Liver (tissue), 9 donors: ENCODE data around the gene TCF7L2. TPM values are rescaled to one million over a fixed set of nuclear protein-coding genes. Genes with fewer than 3 reads are reported as not detected.

Experiments
- DNase-seq: peaks from one replicate; pipeline ENCODE4 v3.0.0-alpha.2; 2017; ENCODE audit warnings: low spot score
- H3K27ac ChIP-seq, 2 donors: one replicate each; pipeline ENCODE4 v1.7.0; 2013; ENCODE audit warnings: inconsistent platforms in 2 of 2, low read length in 2 of 2, control low read depth in 1 of 2, low read depth in 1 of 2, mild to moderate bottlenecking in 1 of 2
- H3K27me3 ChIP-seq, 4 donors: one replicate each; pipeline versions ENCODE4 v1.6.1 to v1.7.0; 2013; ENCODE audit warnings: low read length in 3 of 4, inconsistent platforms in 1 of 4, mild to moderate bottlenecking in 1 of 4, moderate library complexity in 1 of 4; ENCODE audit not compliant: control insufficient read depth in 4 of 4, insufficient read depth in 4 of 4
- H3K36me3 ChIP-seq, 4 donors: one replicate each; pipeline versions ENCODE4 v1.6.1 to v1.7.0; 2013; ENCODE audit warnings: low read length in 3 of 4, mild to moderate bottlenecking in 3 of 4, low read depth in 1 of 4, moderate library complexity in 1 of 4; ENCODE audit not compliant: control insufficient read depth in 4 of 4, insufficient read depth in 3 of 4
- H3K4me1 ChIP-seq, 4 donors: one replicate each; pipeline versions ENCODE4 v1.6.1 to v1.7.0; 2013; ENCODE audit warnings: low read length in 3 of 4, mild to moderate bottlenecking in 3 of 4, moderate library complexity in 1 of 4; ENCODE audit not compliant: control insufficient read depth in 4 of 4, insufficient read depth in 4 of 4
- H3K4me3 ChIP-seq, 3 donors: one replicate each; pipeline versions ENCODE4 v1.6.1 to v1.7.0; 2013; ENCODE audit warnings: low read length in 3 of 3, control low read depth in 1 of 3, low read depth in 1 of 3, mild to moderate bottlenecking in 1 of 3
- H3K9ac ChIP-seq, 2 donors: one replicate each; pipeline ENCODE4 v1.7.0; 2013; ENCODE audit warnings: low read length in 2 of 2, mild to moderate bottlenecking in 2 of 2, moderate library complexity in 2 of 2, control low read depth in 1 of 2, low read depth in 1 of 2
- H3K9me3 ChIP-seq, 4 donors: one replicate each; pipeline versions ENCODE4 v1.6.1 to v1.7.0; 2013; ENCODE audit warnings: low read length in 3 of 4; ENCODE audit not compliant: control insufficient read depth in 4 of 4
- EGR1 ChIP-seq, 2 donors: IDR thresholded peaks; 2 replicates each; pipeline ENCODE4 v1.6.1; 2016 to 2018; ENCODE audit warnings: antibody characterized with exemption in 2 of 2, low read depth in 2 of 2
- FOXA1 ChIP-seq: IDR thresholded peaks from 2 replicates; pipeline ENCODE4 v1.6.1; 2016; ENCODE audit warnings: antibody characterized with exemption
- FOXA2 ChIP-seq: IDR thresholded peaks from 2 replicates; pipeline ENCODE4 v1.6.1; 2016; ENCODE audit warnings: antibody characterized with exemption
- GABPA ChIP-seq, 2 donors: IDR thresholded peaks in 1 of 2; conservative IDR thresholded peaks in 1 of 2; 2 replicates each; pipeline ENCODE4 v1.6.1; 2016; ENCODE audit warnings: antibody characterized with exemption in 2 of 2, mild to moderate bottlenecking in 1 of 2, moderate library complexity in 1 of 2
- HNF4A ChIP-seq, 2 donors: conservative IDR thresholded peaks; 2 replicates each; pipeline ENCODE4 v1.6.1; 2016; ENCODE audit warnings: antibody characterized with exemption in 2 of 2, mild to moderate bottlenecking in 2 of 2
- NR2F2 ChIP-seq: IDR thresholded peaks from 2 replicates; pipeline ENCODE4 v1.6.1; 2016; ENCODE audit warnings: antibody characterized with exemption
- RAD21 ChIP-seq, 2 donors: IDR thresholded peaks; 2 replicates each; pipeline ENCODE4 v1.6.1; 2016; ENCODE audit warnings: antibody characterized with exemption in 2 of 2, mild to moderate bottlenecking in 2 of 2
- SP1 ChIP-seq: IDR thresholded peaks from 2 replicates; pipeline ENCODE4 v1.6.1; 2018; ENCODE audit warnings: antibody characterized with exemption, mild to moderate bottlenecking
- YY1 ChIP-seq: IDR thresholded peaks from 2 replicates; pipeline ENCODE4 v1.6.1; 2016; ENCODE audit warnings: antibody characterized with exemption, mild to moderate bottlenecking
- WGBS: extraction: QIAGEN DNeasy Blood & Tissue Kit; methylation state at CpG from one replicate; pipeline ENCODE4 v1.1.7; 2013; 5-methylcytosine and 5-hydroxymethylcytosine counted together
- polyA plus RNA-seq, 2 donors: library from polyadenylated mRNA; stranded (reverse) in 1 of 2; unstranded in 1 of 2; fragments of 200-250 nt in 1 of 2; fragments of >200 nt in 1 of 2; fragmentation: Nextera tagmentation in 1 of 2; extraction: Ambion mirVana in 1 of 2; gene quantifications; one replicate each; pipeline versions ENCODE4 v1.2.1 to v1.2.3, GENCODE V29; 2013 to 2015
- total RNA-seq, 2 donors: library from RNA; depleted of rRNA; stranded (reverse); fragments of >200 nt; gene quantifications; one replicate each; pipeline ENCODE4 v1.2.3, GENCODE V29; 2014
- TF ChIP-seq, protein P1 (sequence below): fragments of 150-350 bp; IDR thresholded peaks from 2 replicates; pipeline ENCODE4 v1.5.1; 2017; ENCODE audit warnings: improper control_type of control experiment, low read depth, low read length; ENCODE audit not compliant: missing input control
- TF ChIP-seq, protein P2 (sequence below): IDR thresholded peaks from 2 replicates; pipeline ENCODE4 v1.6.1; 2016; ENCODE audit warnings: antibody characterized with exemption
- TF ChIP-seq, protein P3 (sequence below): IDR thresholded peaks from 2 replicates; pipeline ENCODE4 v1.6.1; 2016; ENCODE audit warnings: antibody characterized with exemption, mild to moderate bottlenecking
- TF ChIP-seq, protein P4 (sequence below): IDR thresholded peaks from 2 replicates; pipeline ENCODE4 v1.6.1; 2016; ENCODE audit warnings: antibody characterized with exemption
- TF ChIP-seq, protein P5 (sequence below): IDR thresholded peaks from 2 replicates; pipeline ENCODE4 v1.6.1; 2016; ENCODE audit warnings: antibody characterized with exemption
- donor health status: healthy.
- donor health status: healthy.
- donor health status: healthy.
- donor health status: healthy.
- donor health status: healthy.

Gene TCF7L2
- total and polyA plus RNA-seq, 4 donors = 4.9 to 18.0 (median 8.3) TPM

DNA sequence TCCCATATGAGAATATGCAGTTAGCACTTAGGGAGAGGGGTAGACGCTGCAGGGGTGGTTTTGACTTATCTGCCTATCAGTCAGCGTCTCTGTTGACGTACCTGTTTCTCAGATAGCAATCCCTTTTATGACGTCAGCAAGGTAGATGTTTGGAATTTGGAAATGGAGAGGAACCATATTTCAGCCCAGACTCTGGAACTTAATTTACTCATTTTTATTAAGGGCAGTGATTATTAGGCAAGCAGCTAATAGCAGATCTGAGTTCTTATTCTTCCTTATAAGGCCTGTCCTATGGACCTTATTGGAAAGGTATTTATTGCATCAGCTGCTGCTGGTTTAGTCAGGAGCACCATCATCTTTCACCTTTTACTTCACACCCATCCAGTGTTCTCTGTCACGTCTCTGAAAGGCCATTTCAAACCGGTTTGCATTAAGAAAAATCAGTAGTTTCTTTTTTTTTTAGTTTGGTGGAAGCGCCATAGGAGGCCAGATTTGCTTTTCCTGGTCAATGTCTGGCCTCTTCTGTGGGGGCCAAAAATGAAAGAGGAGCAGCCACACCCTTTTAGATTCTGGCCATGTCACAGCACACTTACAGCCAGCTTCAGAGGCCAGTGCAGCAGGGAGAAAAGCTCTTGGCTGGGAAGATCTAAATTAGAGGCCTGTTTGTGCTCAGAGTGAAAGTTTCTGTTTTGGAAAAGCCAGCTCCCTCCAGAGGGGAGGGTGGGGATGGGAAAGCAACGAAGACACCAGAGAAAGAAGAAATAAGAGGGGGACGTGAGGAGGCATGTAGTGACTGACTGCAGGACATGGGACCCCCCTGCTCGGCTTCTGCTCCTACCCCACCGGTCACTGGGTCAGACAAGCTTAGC lies 146.3 kb downstream of the TCF7L2 start:
- Histone ChIP-seq H3K27me3 (no peaks in the 10 kb centered on the region), H3K9me3 (no peaks in the 10 kb centered on the region), H3K9ac (no peak overlapping the region), H3K27ac (no peak overlapping the region), H3K4me1 (peaks cover 5 to 14% (median 8%) of the 10 kb centered on the region in 4 donors), H3K36me3 (peaks cover 0 to 13% (median 5%) of the 10 kb centered on the region in 4 donors), H3K4me3 (no peak overlapping the region)
- TF ChIP-seq, protein P1, sequence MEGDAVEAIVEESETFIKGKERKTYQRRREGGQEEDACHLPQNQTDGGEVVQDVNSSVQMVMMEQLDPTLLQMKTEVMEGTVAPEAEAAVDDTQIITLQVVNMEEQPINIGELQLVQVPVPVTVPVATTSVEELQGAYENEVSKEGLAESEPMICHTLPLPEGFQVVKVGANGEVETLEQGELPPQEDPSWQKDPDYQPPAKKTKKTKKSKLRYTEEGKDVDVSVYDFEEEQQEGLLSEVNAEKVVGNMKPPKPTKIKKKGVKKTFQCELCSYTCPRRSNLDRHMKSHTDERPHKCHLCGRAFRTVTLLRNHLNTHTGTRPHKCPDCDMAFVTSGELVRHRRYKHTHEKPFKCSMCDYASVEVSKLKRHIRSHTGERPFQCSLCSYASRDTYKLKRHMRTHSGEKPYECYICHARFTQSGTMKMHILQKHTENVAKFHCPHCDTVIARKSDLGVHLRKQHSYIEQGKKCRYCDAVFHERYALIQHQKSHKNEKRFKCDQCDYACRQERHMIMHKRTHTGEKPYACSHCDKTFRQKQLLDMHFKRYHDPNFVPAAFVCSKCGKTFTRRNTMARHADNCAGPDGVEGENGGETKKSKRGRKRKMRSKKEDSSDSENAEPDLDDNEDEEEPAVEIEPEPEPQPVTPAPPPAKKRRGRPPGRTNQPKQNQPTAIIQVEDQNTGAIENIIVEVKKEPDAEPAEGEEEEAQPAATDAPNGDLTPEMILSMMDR = no peak
- peak; percentile 14 to 22 for TF ChIP-seq RAD21 (IDR thresholded peaks at IDR 0.05)
- DNase-seq = no peak
- 91% methylated on average over 11 of the region's 11 CpGs for WGBS

DNA sequence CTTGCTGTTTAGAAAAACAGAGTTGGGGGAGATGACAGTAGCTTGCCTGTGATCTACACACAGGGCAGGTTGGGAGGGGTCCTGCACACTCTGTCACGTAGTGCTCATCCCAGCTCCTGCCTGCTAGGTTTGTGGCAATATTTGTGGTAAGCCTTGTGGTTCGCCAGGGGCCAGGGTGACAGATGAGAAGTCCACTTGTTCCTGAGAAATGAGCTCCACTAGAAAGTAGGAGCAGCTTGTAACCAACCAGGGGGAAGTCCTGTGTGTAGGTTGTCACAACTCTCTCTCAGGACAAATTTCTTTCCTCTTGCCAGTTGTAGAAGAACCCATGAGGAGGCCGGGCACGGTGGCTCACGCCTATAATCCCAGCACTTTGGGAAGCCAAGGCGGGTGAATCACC lies 147.0 kb downstream of the TCF7L2 start:
- Histone ChIP-seq H3K9ac (no peak overlapping the region), H3K4me1 (peaks cover 5 to 14% (median 8%) of the 10 kb centered on the region in 4 donors), H3K36me3 (peaks cover 0 to 13% (median 5%) of the 10 kb centered on the region in 4 donors), H3K9me3 (no peaks in the 10 kb centered on the region), H3K27me3 (no peaks in the 10 kb centered on the region), H3K4me3 (no peak overlapping the region), H3K27ac (no peak overlapping the region)
- 86% methylated on average over 6 of the region's 6 CpGs for WGBS
- no peak for DNase-seq
- TF ChIP-seq, protein P1 = no peak

DNA sequence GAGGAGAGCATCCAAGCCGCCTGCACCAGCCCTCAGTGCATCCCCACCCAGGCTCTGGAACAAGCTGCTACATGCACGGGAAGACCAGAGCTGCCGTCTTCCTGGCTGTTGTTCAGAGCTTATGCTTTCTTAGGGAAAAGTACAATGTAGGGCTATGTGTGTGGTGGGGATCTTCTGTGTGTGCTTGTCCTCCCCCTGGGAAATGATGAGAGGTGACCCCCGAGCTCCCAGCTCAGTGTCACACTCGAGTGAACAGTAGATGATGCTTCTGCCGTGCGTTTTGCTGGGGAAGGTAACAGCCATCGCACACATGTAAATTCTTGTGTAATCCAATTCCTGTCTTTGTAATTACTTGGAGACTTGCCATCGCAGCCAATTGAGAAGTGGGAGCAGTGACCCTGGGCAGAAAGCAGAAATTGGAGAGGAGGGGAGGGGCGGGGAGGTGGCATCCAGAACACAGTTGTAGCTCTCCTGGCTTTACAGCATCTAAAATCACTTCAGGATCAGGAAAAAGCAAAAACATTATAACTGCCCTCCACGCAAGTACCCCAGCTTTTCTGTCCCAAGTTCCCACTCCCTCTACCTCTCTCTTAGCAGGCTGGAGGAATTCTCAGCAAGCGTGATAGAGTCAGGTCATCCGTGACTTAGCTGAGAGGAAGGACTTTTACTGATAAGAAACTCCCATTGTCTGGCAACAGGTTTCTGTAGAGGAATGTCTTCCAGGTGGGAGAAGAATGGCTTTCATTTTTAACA lies 149.6 kb downstream of the TCF7L2 start:
- Histone ChIP-seq H3K27me3 (no peaks in the 10 kb centered on the region), H3K9me3 (no peaks in the 10 kb centered on the region), H3K36me3 (peaks cover 0 to 10% (median 3%) of the 10 kb centered on the region in 4 donors), H3K4me3 (no peak overlapping the region), H3K27ac (peak overlapping the region; percentile 35 to 57), H3K9ac (no peak overlapping the region), H3K4me1 (peaks cover 5 to 15% (median 6%) of the 10 kb centered on the region in 4 donors)
- no peak for DNase-seq
- WGBS = 58% methylated on average over 13 of the region's 13 CpGs
- no peak for TF ChIP-seq FOXA2
- TF ChIP-seq, protein P2, sequence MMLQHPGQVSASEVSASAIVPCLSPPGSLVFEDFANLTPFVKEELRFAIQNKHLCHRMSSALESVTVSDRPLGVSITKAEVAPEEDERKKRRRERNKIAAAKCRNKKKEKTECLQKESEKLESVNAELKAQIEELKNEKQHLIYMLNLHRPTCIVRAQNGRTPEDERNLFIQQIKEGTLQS = no peak
- peak in 1 of 2 donors; percentile 26 for TF ChIP-seq HNF4A (conservative IDR thresholded peaks at IDR 0.05)
- TF ChIP-seq EGR1 (IDR thresholded peaks at IDR 0.05; ENCODE audit: low read depth in 2 of 2) = no peak
- TF ChIP-seq, protein P3, sequence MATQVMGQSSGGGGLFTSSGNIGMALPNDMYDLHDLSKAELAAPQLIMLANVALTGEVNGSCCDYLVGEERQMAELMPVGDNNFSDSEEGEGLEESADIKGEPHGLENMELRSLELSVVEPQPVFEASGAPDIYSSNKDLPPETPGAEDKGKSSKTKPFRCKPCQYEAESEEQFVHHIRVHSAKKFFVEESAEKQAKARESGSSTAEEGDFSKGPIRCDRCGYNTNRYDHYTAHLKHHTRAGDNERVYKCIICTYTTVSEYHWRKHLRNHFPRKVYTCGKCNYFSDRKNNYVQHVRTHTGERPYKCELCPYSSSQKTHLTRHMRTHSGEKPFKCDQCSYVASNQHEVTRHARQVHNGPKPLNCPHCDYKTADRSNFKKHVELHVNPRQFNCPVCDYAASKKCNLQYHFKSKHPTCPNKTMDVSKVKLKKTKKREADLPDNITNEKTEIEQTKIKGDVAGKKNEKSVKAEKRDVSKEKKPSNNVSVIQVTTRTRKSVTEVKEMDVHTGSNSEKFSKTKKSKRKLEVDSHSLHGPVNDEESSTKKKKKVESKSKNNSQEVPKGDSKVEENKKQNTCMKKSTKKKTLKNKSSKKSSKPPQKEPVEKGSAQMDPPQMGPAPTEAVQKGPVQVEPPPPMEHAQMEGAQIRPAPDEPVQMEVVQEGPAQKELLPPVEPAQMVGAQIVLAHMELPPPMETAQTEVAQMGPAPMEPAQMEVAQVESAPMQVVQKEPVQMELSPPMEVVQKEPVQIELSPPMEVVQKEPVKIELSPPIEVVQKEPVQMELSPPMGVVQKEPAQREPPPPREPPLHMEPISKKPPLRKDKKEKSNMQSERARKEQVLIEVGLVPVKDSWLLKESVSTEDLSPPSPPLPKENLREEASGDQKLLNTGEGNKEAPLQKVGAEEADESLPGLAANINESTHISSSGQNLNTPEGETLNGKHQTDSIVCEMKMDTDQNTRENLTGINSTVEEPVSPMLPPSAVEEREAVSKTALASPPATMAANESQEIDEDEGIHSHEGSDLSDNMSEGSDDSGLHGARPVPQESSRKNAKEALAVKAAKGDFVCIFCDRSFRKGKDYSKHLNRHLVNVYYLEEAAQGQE = no peak
- no peak for TF ChIP-seq FOXA1
- TF ChIP-seq SP1 = peak; percentile 11
- no peak for TF ChIP-seq YY1
- TF ChIP-seq, protein P4, sequence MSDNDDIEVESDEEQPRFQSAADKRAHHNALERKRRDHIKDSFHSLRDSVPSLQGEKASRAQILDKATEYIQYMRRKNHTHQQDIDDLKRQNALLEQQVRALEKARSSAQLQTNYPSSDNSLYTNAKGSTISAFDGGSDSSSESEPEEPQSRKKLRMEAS = no peak
- TF ChIP-seq RAD21 (IDR thresholded peaks at IDR 0.05) = peak in 1 of 2 donors; percentile 28
- no peak for TF ChIP-seq NR2F2
- TF ChIP-seq, protein P5, sequence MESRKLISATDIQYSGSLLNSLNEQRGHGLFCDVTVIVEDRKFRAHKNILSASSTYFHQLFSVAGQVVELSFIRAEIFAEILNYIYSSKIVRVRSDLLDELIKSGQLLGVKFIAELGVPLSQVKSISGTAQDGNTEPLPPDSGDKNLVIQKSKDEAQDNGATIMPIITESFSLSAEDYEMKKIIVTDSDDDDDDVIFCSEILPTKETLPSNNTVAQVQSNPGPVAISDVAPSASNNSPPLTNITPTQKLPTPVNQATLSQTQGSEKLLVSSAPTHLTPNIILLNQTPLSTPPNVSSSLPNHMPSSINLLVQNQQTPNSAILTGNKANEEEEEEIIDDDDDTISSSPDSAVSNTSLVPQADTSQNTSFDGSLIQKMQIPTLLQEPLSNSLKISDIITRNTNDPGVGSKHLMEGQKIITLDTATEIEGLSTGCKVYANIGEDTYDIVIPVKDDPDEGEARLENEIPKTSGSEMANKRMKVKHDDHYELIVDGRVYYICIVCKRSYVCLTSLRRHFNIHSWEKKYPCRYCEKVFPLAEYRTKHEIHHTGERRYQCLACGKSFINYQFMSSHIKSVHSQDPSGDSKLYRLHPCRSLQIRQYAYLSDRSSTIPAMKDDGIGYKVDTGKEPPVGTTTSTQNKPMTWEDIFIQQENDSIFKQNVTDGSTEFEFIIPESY = no peak
- no peak for TF ChIP-seq GABPA (IDR thresholded peaks at IDR 0.05 in 1 of 2, conservative IDR thresholded peaks at IDR 0.05 in 1 of 2)
